ENCODE data around the gene DNMT3L.
"Not testable (repeated sequence)": the region's sequence is repeated elsewhere in the genome, so short reads cannot be mapped to it uniquely, and the experiment has no call there.

The DNMT3L gene

GRCh38 chr21:44241281-44241680 is 20.4 kb downstream of the DNMT3L start:
- FAIRE-seq, result not testable (repeated sequence)

DNA sequence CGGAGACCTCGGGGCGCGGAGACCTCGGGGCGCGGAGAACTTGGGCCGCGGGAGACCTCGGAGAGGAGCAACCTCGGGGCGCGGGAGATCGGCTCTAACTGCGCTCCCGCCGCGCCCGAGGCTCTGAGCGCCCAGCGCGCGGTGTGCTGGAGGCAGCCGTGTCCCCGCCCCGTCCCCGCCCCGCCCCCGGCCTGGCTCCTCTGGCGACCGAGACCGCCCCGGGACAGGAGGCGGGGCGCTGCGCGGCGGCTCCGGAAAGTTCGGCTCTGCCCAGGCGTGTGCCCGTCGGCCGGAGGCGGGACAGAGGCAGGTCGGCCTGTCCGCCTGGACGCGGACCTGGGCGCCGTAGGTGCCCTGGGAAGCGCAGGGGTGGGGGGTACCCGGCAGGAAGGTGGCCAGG is 20.9 kb downstream of the DNMT3L start, which contains the start of gene ICOSLG:
Gene ICOSLG (minus strand): TSS at position 102 of the 400 bp plus-strand sequence. CDS start 126 bp downstream, outside the sequence.
- FAIRE-seq, result not testable (repeated sequence)

GRCh38 chr21:44240353-44240752 is 21.3 kb downstream of the DNMT3L start:
- FAIRE-seq, result not testable (repeated sequence)

- not testable (repeated sequence) for FAIRE-seq
Measured at GRCh38 chr21:44229561-44229960, 32.1 kb downstream of the DNMT3L start.

DNA sequence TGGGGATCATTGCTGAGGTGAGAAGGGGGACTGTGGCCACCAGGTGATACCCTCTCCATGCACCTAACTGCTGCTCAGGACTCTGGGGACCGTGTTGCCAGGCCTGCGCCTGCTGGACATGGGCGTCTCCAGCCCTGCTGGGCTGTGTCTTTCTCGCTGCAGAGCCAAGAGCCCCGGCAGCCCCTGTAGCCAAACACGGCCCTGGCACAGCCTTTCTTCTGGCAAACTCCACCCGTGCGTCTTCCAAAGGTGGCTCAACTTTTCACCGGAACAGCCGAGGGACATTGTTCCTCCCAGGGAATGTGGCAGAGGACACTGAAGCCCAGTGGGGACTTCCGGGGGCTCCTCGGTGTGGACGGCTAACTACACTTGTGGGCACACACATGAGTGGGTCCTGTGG is 33.6 kb downstream of the DNMT3L start:
- FAIRE-seq, result not testable (repeated sequence)

GRCh38 chr21:44227614-44228013 is 34.1 kb downstream of the DNMT3L start:
- not testable (repeated sequence) for FAIRE-seq

DNA sequence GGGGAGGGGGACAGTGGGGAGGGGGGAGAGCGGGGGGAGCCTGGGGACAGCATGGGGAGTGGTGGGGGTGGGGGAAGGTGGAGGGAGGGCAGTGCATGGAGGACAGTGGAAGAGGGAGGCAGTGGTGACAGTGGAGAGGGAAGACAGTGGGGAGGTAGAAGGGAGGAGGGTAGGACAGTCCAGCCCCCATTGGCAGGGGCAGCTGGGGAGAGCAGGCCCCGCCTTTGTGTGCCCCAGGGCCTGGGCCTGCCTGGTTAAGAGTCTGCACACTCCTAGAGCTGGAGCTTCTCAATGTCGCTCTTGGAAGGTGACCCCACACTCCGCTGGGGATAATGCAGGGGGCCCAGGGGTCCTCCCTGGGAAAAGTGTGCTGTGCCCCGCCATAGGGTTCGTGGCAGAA is 36.1 kb downstream of the DNMT3L start:
- not testable (repeated sequence) for FAIRE-seq

GRCh38 chr21:44223334-44223733 is 38.4 kb downstream of the DNMT3L start:
- not testable (repeated sequence) for FAIRE-seq

DNA sequence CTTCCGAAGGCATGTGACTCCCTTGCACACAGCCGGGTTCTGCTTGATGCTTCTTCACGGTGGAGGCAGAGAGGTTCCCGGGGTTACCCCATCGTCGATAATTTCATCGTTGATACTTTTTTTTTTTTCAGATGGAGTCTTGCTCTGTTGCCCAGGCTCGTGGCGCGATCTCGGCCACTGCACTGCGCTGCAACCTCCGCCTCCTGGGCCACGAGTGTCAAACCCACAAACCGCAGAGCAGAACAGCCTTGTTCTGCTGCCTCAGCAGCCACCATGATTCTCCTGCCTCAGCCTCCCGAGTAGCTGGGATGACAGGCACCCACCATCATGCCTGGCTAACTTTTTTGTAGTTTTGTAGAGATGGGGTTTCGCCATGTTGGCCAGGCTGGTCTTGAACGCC is 41.0 kb downstream of the DNMT3L start:
- FAIRE-seq, result not testable (repeated sequence)

GRCh38 chr21:44218461-44218860 is 43.2 kb downstream of the DNMT3L start:
- FAIRE-seq, result not testable (repeated sequence)

DNA sequence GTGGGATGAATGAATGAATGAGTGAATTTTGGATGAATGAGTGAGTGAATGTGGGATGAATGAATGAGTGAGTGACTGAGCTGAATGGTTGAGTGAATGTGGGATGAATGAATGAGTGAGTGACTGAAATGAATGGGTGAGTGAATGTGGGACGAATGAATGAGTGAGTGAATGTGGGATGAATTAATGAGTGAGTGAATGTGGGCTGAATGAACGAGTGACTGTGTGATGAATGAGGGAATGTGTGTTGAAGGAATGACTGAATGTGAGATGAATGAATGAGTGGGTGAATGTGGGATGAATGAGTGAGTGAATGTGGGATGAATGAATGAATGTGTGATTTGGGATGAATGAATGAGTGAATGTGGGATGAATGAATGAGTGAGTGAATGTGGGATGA is 49.7 kb downstream of the DNMT3L start:
- not testable (repeated sequence) for FAIRE-seq

DNA sequence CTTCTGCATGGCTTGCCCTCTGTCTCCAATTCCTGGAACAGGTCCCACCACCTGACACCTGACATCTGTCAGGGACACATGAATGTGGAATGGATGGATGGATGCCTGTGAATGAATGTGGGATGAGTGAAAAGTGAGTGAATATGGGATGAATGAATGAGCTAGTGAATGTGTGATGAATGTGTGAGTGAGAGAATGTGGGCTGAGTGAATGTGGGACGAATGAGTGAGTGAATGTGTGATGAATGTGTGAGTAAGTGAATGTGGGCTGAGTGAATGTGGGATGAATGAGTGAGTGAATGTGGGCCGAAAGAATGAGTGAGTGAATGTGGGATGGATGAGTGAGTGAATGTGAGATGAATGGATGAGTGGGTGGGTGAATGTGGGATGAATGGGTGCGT is 50.1 kb downstream of the DNMT3L start:
- not testable (repeated sequence) for FAIRE-seq

DNA sequence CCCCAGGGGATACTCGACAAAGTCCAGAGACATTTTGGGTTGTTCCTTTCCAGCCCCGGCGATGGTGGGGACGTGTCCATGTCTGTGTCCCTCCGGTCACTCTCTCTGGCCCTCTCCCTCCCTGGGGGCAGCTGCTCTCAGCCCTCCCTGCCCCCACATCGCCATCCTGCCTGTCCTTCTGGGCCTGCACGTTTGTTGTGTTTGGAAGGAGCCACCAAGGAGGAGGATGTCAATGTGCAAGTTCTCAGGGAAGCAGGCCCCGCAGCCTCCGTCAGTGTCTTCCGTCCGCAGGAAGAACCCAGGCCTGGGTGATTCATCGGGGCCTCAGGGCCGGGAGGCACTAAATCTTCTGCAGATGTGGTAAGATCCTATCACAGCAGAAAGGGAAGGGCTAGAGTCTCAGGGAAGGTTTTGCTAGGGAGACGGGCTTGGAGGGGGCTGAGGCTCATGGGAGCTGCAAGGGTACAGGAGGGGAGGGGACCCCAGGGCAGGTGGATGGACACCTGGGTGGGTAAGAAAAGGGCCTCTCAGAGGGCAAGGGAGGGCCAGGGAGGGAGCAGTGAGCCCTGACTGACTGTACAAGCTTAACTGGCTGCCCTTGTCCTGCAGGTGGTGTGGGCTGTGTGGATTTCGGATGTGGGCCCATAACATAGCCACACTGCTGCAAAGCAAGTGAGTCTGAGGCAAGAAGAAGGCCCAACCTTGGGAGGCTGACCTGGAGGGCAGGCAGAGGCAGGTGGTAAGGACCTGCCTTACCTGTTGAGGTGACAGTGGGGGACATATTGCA is 53.6 kb downstream of the DNMT3L start:
- FAIRE-seq, result not testable (repeated sequence)

DNA sequence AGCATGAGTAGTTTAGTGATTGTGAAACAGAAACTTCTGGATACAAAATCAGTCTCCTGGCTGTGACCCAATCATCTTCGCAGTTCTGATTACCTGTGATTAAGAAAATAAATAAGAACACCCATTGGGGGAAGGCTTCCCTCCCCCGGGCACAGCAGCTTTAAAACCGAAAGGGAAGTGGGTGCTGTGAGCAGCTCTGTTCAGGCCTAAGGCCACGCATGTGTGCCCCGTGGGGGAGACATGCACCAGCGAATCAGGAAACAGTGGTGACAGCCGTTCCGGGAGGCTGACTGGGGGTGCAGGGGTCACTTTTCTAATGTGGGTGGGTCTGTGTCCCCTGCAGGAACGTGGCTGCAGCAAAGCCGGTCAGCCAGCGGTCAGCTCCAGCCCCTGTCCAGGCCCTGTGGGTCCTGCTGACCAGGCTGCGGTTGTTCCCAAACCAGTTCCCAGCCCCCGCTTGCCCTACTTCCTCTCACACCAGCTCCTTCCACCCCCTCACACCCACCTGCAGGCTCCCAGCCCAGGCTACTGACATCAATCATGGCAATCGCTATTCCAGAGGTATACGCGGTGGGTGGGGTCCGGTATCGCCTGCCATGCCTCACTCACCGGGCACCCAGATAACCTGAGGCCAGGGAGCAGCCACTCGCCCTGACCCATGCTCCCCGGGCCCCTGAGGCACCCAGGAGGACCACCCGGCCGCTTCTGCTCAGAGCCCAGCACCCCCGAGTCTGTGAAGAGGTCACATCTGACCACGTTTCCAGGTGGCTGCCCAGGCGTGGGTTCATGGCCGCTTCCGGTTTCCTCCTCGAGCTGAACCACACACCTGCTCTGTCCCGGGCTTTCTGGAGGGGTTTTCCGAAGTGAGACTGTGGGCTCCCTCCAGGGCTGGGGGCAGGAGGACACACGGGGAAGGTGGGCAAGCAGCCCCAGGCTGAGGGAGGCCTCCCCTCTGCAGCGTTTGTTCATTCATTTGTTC is 54.7 kb downstream of the DNMT3L start:
- not testable (repeated sequence) for FAIRE-seq

DNA sequence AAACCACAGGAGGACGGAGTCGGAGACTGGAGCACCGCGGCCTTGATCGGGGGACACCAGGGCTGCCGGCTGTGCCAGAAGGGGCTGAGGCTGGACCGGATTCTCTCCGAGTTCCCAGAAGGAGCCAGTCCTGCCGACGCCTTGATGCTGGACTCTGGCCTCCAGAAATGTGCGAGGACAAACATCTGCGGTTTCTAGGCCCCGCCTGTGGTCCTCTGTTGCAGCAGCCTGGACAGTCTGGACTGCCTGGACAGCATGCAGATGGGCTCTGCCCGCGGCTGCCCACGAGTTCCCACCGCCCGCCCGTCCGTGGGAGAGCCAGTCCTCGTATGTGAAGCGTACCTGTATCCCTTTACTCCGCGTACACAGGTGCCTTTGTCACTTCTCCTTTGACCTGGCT is 55.5 kb downstream of the DNMT3L start:
- FAIRE-seq, result not testable (repeated sequence)

DNA sequence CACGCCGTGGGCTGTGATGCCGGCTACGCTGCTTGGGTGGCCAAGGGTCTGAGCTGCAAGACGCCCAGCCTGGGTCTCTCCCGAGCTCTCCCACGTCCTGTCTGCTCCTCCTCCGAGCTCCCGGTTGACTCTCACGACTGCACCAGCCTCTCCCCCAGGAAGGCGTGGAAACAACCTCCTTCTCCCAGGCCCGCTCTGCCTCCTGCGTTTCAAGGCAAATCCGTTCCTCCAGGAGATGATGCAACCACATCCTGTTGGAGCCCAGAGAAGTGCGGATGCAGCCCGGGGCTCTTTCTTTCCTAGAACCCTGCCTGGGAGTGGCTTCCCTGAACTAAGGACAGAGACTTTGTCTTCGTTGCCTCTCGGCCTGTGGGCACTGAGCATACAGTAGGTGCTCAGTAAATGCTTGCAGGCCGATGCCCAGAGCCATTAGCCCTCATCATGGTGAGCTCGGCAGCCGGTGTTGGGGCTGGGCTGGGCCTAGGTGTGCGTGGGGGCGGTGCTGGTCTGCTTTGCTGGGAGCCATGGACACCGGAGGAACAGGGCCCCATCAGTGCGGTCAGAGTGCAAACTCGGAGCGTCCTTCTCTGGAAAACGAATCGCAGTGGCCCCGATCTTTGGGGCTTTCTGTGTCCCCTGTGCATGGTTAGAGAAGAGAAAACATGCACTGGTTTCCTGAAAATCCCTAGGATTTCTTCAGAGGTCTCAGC is 59.0 kb downstream of the DNMT3L start:
- not testable (repeated sequence) for FAIRE-seq

DNA sequence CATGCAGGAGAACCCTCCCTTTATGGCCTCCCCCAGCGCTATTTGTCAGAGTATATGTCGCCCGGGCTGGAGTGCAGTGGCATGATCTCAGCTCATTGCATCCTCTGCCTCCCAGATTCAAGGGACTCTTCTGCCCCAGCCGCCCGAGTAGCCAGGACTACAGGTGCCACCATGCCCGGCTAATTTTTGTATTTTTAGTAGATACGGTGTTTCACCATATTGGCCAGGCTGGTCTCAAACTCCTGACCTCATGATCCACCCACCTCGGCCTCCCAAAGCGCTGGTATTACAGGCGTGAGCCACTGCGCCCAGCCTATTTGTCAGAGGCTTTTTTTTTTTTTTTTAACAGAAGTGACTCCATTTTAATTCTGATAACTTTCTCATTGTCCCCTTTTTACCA is 61.7 kb downstream of the DNMT3L start:
- not testable (repeated sequence) for FAIRE-seq

DNA sequence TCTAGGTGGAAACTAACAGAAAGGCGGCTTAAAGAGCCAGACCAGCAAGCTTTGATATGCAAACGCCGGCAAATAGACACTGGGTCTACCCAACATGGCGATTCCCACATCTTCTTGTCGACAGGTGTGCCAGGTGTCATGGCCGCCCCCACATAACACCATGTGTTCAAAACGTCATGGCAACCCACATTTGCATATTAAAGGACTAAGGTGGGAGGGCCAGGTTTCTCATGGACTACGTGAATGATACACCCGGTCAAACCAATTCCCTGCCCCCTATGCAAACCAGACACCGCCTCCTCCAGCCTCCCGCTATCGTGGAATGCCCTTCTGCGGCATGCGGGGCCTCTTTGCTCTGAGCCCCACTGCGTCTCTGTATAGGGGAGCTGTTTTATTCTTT is 62.2 kb downstream of the DNMT3L start:
- FAIRE-seq, result no peak

DNA sequence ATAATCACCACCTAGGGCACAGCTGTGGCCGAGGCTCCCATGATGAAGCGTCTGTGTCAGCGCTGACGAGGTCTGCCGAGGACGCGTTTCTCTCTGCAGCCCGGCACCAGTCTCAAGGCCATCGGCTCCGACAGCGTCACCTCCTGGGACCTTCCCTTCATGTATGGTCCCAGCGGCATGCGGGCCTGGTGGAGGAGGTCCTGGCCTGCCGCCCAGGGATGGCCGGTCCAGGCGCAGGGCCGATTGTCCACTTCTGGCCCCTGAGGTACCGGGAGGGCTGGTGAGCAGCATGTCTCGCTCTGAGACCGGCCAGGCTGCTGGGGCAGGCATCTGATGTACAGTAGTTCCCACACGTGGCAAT is 64.6 kb downstream of the DNMT3L start:
- not testable (repeated sequence) for FAIRE-seq
